HS-5 (cell line): ENCODE results near the gene GJB6.

Experiments used
- DNase-seq: peaks from one replicate; pipeline ENCODE4 v3.0.0-alpha.2; 2012; ENCODE audit warnings: low read depth

GJB6 gene

GRCh38 chr13:20186771-20187170 lies 45.3 kb downstream of the GJB6 start:
- DNase-seq = no peak

GRCh38 chr13:20185366-20186056 lies 46.6 kb downstream of the GJB6 start:
- DNase-seq = no peak

GRCh38 chr13:20182231-20182846 lies 49.8 kb downstream of the GJB6 start:
- no peak for DNase-seq

- no peak for DNase-seq
Measured at GRCh38 chr13:20181188-20181587, 50.9 kb downstream of the GJB6 start.

- DNase-seq = no peak
Measured at GRCh38 chr13:20178156-20178555, 54.0 kb downstream of the GJB6 start.

- no peak for DNase-seq
Measured at GRCh38 chr13:20177049-20177831, 54.9 kb downstream of the GJB6 start.

GRCh38 chr13:20175907-20176652 lies 56.0 kb downstream of the GJB6 start:
- no peak for DNase-seq

- no peak for DNase-seq
Measured at GRCh38 chr13:20175406-20175794, 56.7 kb downstream of the GJB6 start.

GRCh38 chr13:20174656-20175405 lies 57.3 kb downstream of the GJB6 start:
- DNase-seq = peak; percentile 58

GRCh38 chr13:20173116-20173746 lies 58.9 kb downstream of the GJB6 start:
- no peak for DNase-seq
